Activated CD8-positive, alpha-beta memory T cell treated with anti-CD3 and anti-CD28 coated beads for 24 hours (primary cell): ENCODE results near the gene PTCH1.

ENCODE experiments used
- DNase-seq: peaks from one replicate; pipeline ENCODE4 v3.0.0-alpha.2; 2020

The PTCH1 gene

GRCh38 chr9:95437559-95437958 lies 79.2 kb downstream of the PTCH1 start:
- DNase-seq, result no peak

- DNase-seq, result no peak
These were observed 80.4 kb downstream of the PTCH1 start for GRCh38 chr9:95436416-95436815.

GRCh38 chr9:95435074-95435728 lies 81.6 kb downstream of the PTCH1 start:
- DNase-seq, result no peak

GRCh38 chr9:95434116-95435073 lies 82.4 kb downstream of the PTCH1 start:
- no peak for DNase-seq

GRCh38 chr9:95433096-95433819 lies 83.5 kb downstream of the PTCH1 start:
- no peak for DNase-seq

GRCh38 chr9:95431286-95431685 lies 85.5 kb downstream of the PTCH1 start:
- no peak for DNase-seq

- DNase-seq, result no peak
These were observed 86.7 kb downstream of the PTCH1 start for GRCh38 chr9:95429948-95430620.

- no peak for DNase-seq
These were observed 87.7 kb downstream of the PTCH1 start for GRCh38 chr9:95429096-95429495.

- peak; percentile 67 for DNase-seq
These were observed 90.7 kb downstream of the PTCH1 start for GRCh38 chr9:95425910-95426551.

GRCh38 chr9:95422650-95423049 lies 94.1 kb downstream of the PTCH1 start:
- DNase-seq, result no peak

GRCh38 chr9:95420518-95420917 lies 96.3 kb downstream of the PTCH1 start:
- DNase-seq, result no peak

GRCh38 chr9:95419444-95419843 lies 97.3 kb downstream of the PTCH1 start:
- DNase-seq, result no peak

- DNase-seq, result no peak
These were observed 101.6 kb downstream of the PTCH1 start for GRCh38 chr9:95415158-95415557.

- no peak for DNase-seq
These were observed 103.0 kb downstream of the PTCH1 start for GRCh38 chr9:95413793-95414192.

GRCh38 chr9:95411054-95411892 lies 105.5 kb downstream of the PTCH1 start:
- no peak for DNase-seq

GRCh38 chr9:95409650-95410426 lies 106.9 kb downstream of the PTCH1 start:
- DNase-seq, result no peak

- DNase-seq, result no peak
These were observed 109.2 kb downstream of the PTCH1 start for GRCh38 chr9:95407524-95407923.

- no peak for DNase-seq
These were observed 110.7 kb downstream of the PTCH1 start for GRCh38 chr9:95406121-95406520.

GRCh38 chr9:95399261-95399660 lies 117.5 kb downstream of the PTCH1 start:
- DNase-seq, result no peak
